H9 (cell line): ENCODE results near the gene FAM161A. TPM values are rescaled to one million over a fixed set of nuclear protein-coding genes. Genes with fewer than 3 reads are reported as not detected.

Experiments used
- DNase-seq: peaks from one replicate; pipeline ENCODE4 v3.0.0-alpha.2; 2017
- H2AFZ ChIP-seq: one replicate; pipeline ENCODE4 v1.6.1; 2013; ENCODE audit warnings: mild to moderate bottlenecking, low read length, control low read depth, moderate library complexity
- H2AK5ac ChIP-seq: 2 replicates; pipeline ENCODE4 v1.6.1; 2013; ENCODE audit warnings: low read length, control low read depth, mixed read lengths; ENCODE audit not compliant: insufficient read length
- H2BK120ac ChIP-seq: one replicate; pipeline ENCODE4 v1.6.1; 2013; ENCODE audit warnings: low read depth, mild to moderate bottlenecking, low read length, control low read depth, inconsistent platforms; ENCODE audit not compliant: poor library complexity, severe bottlenecking
- H2BK12ac ChIP-seq: 2 replicates; pipeline ENCODE4 v1.6.1; 2013; ENCODE audit warnings: low read length, control low read depth, mixed read lengths, low read depth; ENCODE audit not compliant: insufficient read length
- H2BK15ac ChIP-seq: 2 replicates; pipeline ENCODE4 v1.6.1; 2013; ENCODE audit warnings: low read depth, low read length, control low read depth
- H2BK20ac ChIP-seq: one replicate; pipeline ENCODE4 v1.6.1; 2013; ENCODE audit warnings: low read depth, mild to moderate bottlenecking, low read length, control low read depth, inconsistent platforms; ENCODE audit not compliant: poor library complexity, severe bottlenecking
- H2BK5ac ChIP-seq: 2 replicates; pipeline ENCODE4 v1.6.1; 2013; ENCODE audit warnings: low read length, control low read depth, mixed read lengths; ENCODE audit not compliant: insufficient read length
- H3K14ac ChIP-seq: 2 replicates; pipeline ENCODE4 v1.6.1; 2013; ENCODE audit warnings: low read length, control low read depth; ENCODE audit not compliant: insufficient read depth
- H3K18ac ChIP-seq: 2 replicates; pipeline ENCODE4 v1.6.1; 2013; ENCODE audit warnings: low read depth, mild to moderate bottlenecking, mixed read lengths, low read length, control low read depth; ENCODE audit not compliant: insufficient read length
- H3K23ac ChIP-seq: 2 replicates; pipeline ENCODE4 v1.6.1; 2013; ENCODE audit warnings: low read length, control low read depth, mixed read lengths, low read depth; ENCODE audit not compliant: insufficient read length
- H3K23me2 ChIP-seq: 2 replicates; pipeline ENCODE4 v1.6.1; 2013; ENCODE audit warnings: low read depth, mild to moderate bottlenecking, mixed read lengths, low read length, control low read depth; ENCODE audit not compliant: insufficient read length, poor library complexity, severe bottlenecking
- H3K27ac ChIP-seq: 2 replicates; pipeline ENCODE4 v1.5.1; 2013; ENCODE audit warnings: low read length, control low read depth, mixed read lengths, low read depth; ENCODE audit not compliant: insufficient read length
- H3K27me3 ChIP-seq: 2 replicates; pipeline ENCODE4 v1.6.1; 2013; ENCODE audit warnings: low read length, control low read depth, inconsistent platforms; ENCODE audit not compliant: insufficient read depth
- H3K4ac ChIP-seq: 2 replicates; pipeline ENCODE4 v1.6.1; 2013; ENCODE audit warnings: low read depth, mild to moderate bottlenecking, control low read depth, inconsistent platforms, low read length, moderate library complexity
- H3K4me1 ChIP-seq: 2 replicates; pipeline ENCODE4 v1.6.1; 2013; ENCODE audit warnings: low read length, control low read depth, inconsistent platforms; ENCODE audit not compliant: insufficient read depth
- H3K4me2 ChIP-seq: 2 replicates; pipeline ENCODE4 v1.6.1; 2013; ENCODE audit warnings: low read length, control low read depth, mixed read lengths; ENCODE audit not compliant: insufficient read length, insufficient read depth
- H3K56ac ChIP-seq: 2 replicates; pipeline ENCODE4 v1.6.1; 2013; ENCODE audit warnings: low read depth, mild to moderate bottlenecking, mixed read lengths, low read length, control low read depth; ENCODE audit not compliant: insufficient read length
- H3K79me1 ChIP-seq: 2 replicates; pipeline ENCODE4 v1.6.1; 2013; ENCODE audit warnings: low read depth, mild to moderate bottlenecking, moderate library complexity, low read length, control low read depth, inconsistent platforms; ENCODE audit not compliant: insufficient read depth, poor library complexity, severe bottlenecking
- H3K79me2 ChIP-seq: 2 replicates; pipeline ENCODE4 v1.6.1; 2013; ENCODE audit warnings: low read length, control low read depth, inconsistent platforms; ENCODE audit not compliant: insufficient read depth
- H3K9ac ChIP-seq: 2 replicates; pipeline ENCODE4 v1.6.1; 2013; ENCODE audit warnings: low read length, control low read depth, mixed read lengths; ENCODE audit not compliant: insufficient read length; ENCODE audit errors: extremely low read depth
- H3K9me3 ChIP-seq: one replicate; pipeline ENCODE4 v1.6.1; 2013; ENCODE audit warnings: low read depth, low read length, inconsistent platforms; ENCODE audit not compliant: control insufficient read depth
- H3T11ph ChIP-seq: one replicate; pipeline ENCODE4 v1.6.1; 2013; ENCODE audit warnings: mild to moderate bottlenecking, low read length, control low read depth, inconsistent platforms
- H4K20me1 ChIP-seq: one replicate; pipeline ENCODE4 v1.6.1; 2013; ENCODE audit not compliant: control insufficient read depth, insufficient read length, insufficient read depth
- H4K5ac ChIP-seq: 2 replicates; pipeline ENCODE4 v1.6.1; 2013; ENCODE audit warnings: low read depth, mild to moderate bottlenecking, mixed read lengths, low read length, control low read depth; ENCODE audit not compliant: insufficient read length
- H4K8ac ChIP-seq: replicated peaks from 2 replicates; pipeline ENCODE4 v1.6.1; 2013; ENCODE audit warnings: low read length, control low read depth, mixed read lengths, low read depth; ENCODE audit not compliant: insufficient read length
- H4K91ac ChIP-seq: 2 replicates; pipeline ENCODE4 v1.6.1; 2013; ENCODE audit warnings: low read depth, mild to moderate bottlenecking, moderate library complexity, mixed read lengths, low read length, control low read depth; ENCODE audit not compliant: insufficient read length
- H3K27ac Mint-ChIP-seq, 3 experiments: 2 replicates in 2 of 3; 3 replicates in 1 of 3; pipeline ENCODE4 v1.8.0; 2020 to 2021; ENCODE audit warnings: mixed read lengths in 3 of 3, mild to moderate bottlenecking in 1 of 3, moderate library complexity in 1 of 3
- H3K27me3 Mint-ChIP-seq: 2 replicates; pipeline ENCODE4 v1.8.0; 2021; ENCODE audit warnings: low read depth, mild to moderate bottlenecking, moderate library complexity, mixed read lengths
- H3K36me3 Mint-ChIP-seq, 3 experiments: 2 replicates in 2 of 3; 3 replicates in 1 of 3; pipeline ENCODE4 v1.8.0; 2020 to 2021; ENCODE audit warnings: low read depth in 3 of 3, mixed read lengths in 3 of 3; ENCODE audit not compliant: insufficient read depth in 1 of 3
- H3K4me1 Mint-ChIP-seq, 2 experiments: 2 replicates each; pipeline ENCODE4 v1.8.0; 2020; ENCODE audit warnings: mixed read lengths in 2 of 2
- H3K4me3 Mint-ChIP-seq, 2 experiments: 2 replicates in 1 of 2; 3 replicates in 1 of 2; pipeline ENCODE4 v1.8.0; 2020 to 2021; ENCODE audit warnings: mild to moderate bottlenecking in 2 of 2, mixed read lengths in 2 of 2, moderate library complexity in 1 of 2
- H3K9me3 Mint-ChIP-seq, 2 experiments: 2 replicates in 1 of 2; 3 replicates in 1 of 2; pipeline ENCODE4 v1.8.0; 2020; ENCODE audit warnings: mild to moderate bottlenecking in 2 of 2, mixed read lengths in 2 of 2, moderate library complexity in 1 of 2
- WGBS: extraction: QIAGEN DNeasy Blood & Tissue Kit; methylation state at CpG from one replicate; pipeline ENCODE4 v1.1.7; 2013; ENCODE audit warnings: missing lambda C conversion rate, low lambda C conversion rate, mixed read lengths; ENCODE audit not compliant: insufficient read length; ENCODE audit errors: extremely low coverage; 5-methylcytosine and 5-hydroxymethylcytosine counted together
- total RNA-seq: library from RNA; stranded (reverse); gene quantifications from 2 replicates; pipeline ENCODE4 v1.2.1, GENCODE V29; 2021
- TF ChIP-seq, protein P1 (sequence below): fragments of 200-600 bp; sonication (generic); conservative IDR thresholded peaks from 3 replicates; pipeline ENCODE4 v1.8.0; 2021; ENCODE audit warnings: antibody characterized with exemption, mild to moderate bottlenecking

The FAM161A gene
- total RNA-seq, 1 experiment from 2014 or later: 15.8 TPM

DNA sequence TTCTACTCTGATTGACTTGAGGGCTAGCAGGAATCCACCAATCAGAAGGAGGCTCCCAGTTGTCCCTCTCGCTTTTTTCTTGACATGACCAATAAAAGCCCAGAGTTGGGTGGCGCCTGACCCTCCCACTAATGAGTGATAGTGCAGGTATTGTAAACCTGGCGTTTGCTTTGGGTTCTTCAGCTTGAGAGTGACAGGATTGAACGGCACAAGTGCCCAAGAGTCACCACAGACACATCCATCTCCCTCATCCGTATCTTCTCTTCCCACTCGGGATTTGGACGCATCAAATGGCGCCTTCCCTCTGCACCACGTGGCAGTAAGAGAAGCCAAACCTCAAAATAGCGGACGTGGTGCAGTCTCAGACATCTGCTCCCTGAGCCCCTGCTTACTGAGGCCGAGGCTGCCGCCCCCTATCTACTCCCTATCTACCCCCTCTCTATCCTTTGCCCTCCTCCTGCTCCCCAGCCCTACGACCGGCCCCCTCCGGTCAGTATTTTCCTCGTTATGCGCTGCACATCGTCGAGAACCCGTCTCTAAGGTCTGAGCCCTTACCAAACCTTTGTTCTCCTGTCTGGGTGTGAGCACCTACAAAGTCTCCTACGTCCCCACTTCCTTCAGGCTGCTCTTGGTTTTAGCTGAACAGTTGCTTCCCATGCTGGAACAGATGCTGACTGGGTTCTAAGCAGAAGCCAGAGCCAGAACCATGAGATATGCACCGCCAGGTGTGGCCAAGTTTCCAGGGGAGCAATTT lies 881 bp upstream of the FAM161A start:
- H3K79me2 ChIP-seq: no peaks in the 10 kb centered on the region
- WGBS: no CpG with 5 or more reads among the region's 23 CpGs
- H3K4me1 Mint-ChIP-seq: peaks cover 10 to 15% of the 10 kb centered on the region in 2 experiments

More for the DNA sequence above, 881 bp upstream of the FAM161A start:
- Histone ChIP-seq H3K4ac (no peak overlapping the region), H2BK20ac (no peak overlapping the region), H4K5ac (peak overlapping the region; percentile 0), H3K4me2 (peak overlapping the region; percentile 78), H2BK120ac (no peak overlapping the region), H3K23me2 (peaks cover 4% of the 10 kb centered on the region), H4K20me1 (no peaks in the 10 kb centered on the region), H3K4me1 (no peaks in the 10 kb centered on the region), H3K27me3 (no peaks in the 10 kb centered on the region), H3K56ac (no peak overlapping the region), H3K18ac (peak overlapping the region; percentile 55), H3K9me3 (no peaks in the 10 kb centered on the region), H3K9ac (peak overlapping the region; percentile 72), H3K23ac (no peak overlapping the region), H3K14ac (peak overlapping the region; percentile 85; the same call in 1 of the 2 replicates), H2AFZ (peak overlapping the region; percentile 94), H2BK15ac (no peak overlapping the region), H4K91ac (no peak overlapping the region), H2AK5ac (no peak overlapping the region), H2BK5ac (no peak overlapping the region), H3K79me1 (no peaks in the 10 kb centered on the region), H2BK12ac (no peak overlapping the region), H3K27ac (no peak overlapping the region), H3T11ph (no peak overlapping the region), H4K8ac (no peak overlapping the region)
- Mint-ChIP-seq H3K36me3 (peaks cover 0 to 2% (median 0%) of the 10 kb centered on the region in 3 experiments; a peak in 2 of 7 replicates), H3K9me3 (no peaks in the 10 kb centered on the region), H3K4me3 (peak overlapping the region; percentile 92 to 96), H3K27ac (peak overlapping the region; percentile 96 to 98 (median 98)), H3K27me3 (no peaks in the 10 kb centered on the region)
- peak; percentile 95 for DNase-seq
- TF ChIP-seq, protein P1, sequence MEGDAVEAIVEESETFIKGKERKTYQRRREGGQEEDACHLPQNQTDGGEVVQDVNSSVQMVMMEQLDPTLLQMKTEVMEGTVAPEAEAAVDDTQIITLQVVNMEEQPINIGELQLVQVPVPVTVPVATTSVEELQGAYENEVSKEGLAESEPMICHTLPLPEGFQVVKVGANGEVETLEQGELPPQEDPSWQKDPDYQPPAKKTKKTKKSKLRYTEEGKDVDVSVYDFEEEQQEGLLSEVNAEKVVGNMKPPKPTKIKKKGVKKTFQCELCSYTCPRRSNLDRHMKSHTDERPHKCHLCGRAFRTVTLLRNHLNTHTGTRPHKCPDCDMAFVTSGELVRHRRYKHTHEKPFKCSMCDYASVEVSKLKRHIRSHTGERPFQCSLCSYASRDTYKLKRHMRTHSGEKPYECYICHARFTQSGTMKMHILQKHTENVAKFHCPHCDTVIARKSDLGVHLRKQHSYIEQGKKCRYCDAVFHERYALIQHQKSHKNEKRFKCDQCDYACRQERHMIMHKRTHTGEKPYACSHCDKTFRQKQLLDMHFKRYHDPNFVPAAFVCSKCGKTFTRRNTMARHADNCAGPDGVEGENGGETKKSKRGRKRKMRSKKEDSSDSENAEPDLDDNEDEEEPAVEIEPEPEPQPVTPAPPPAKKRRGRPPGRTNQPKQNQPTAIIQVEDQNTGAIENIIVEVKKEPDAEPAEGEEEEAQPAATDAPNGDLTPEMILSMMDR: no peak; the same call in 2 of the 3 replicates
